ENCODE measurements around the gene RGS13. TPM values are rescaled to one million over a fixed set of nuclear protein-coding genes. Genes with fewer than 3 reads are reported as not detected.

The RGS13 gene
- total and polyA plus RNA-seq, 2 donors (not counting 3 experiments of a cell fraction or from before 2014, with no cell fraction given) = not detected

- DNase-seq (ENCODE audit: low read depth, low spot score) = no peak
- ChIA-PET CTCF (interaction anchor here (1.1 kb wide), 1 partner anchor 129 kb away, joined by 3 read pairs; no protein-coding TSS in a partner anchor), POLR2A (no interaction called here)
- no peak overlapping the region for H3K4me3 ChIP-seq (replicated peaks in 1 of 3; ENCODE audit: insufficient read depth in 1 of 3, low read depth in 1 of 3, low read length in 3 of 3)
- H4K20me1 ChIP-seq (replicated peaks; ENCODE audit: control insufficient read depth, extremely low read depth, insufficient read depth, low read length) = no peaks in the 10 kb centered on the region
- H3K9ac ChIP-seq (replicated peaks; ENCODE audit: extremely low read depth, insufficient read depth, low read length) = no peak overlapping the region
- H3K9me3 ChIP-seq (replicated peaks; ENCODE audit: control insufficient read depth, insufficient read depth, low read length) = no peaks in the 10 kb centered on the region
- no peaks in the 10 kb centered on the region for H3K27me3 ChIP-seq (ENCODE audit: control insufficient read depth in 2 of 2, insufficient read depth in 2 of 2, low read length in 2 of 2)
- no TSS peak for BruUV-seq (replicated peaks)
- H3K4me1 ChIP-seq (ENCODE audit: control insufficient read depth, extremely low read depth, insufficient read depth, low read length) = peaks cover 3% of the 10 kb centered on the region
- no peaks in the 10 kb centered on the region for H3K9me1 ChIP-seq (replicated peaks; ENCODE audit: control insufficient read depth, extremely low read depth, insufficient read depth, low read length)
- dilution Hi-C loops (cut with MboI; ENCODE audit: extremely low pct_ligation_motif_present, low sequenced_read_pairs) = no loop called here
- no peaks in the 10 kb centered on the region for H3K79me2 ChIP-seq (ENCODE audit: control insufficient read depth, insufficient read depth, low read length)
- no peak overlapping the region for H2AFZ ChIP-seq (ENCODE audit: low read depth, low read length)
- H3K4me2 ChIP-seq (ENCODE audit: insufficient read depth, low read length) = no peak overlapping the region
- intact Hi-C loops (cut with micrococcal nuclease) = no loop called here
- no peaks in the 10 kb centered on the region for H3K36me3 ChIP-seq (ENCODE audit: control insufficient read depth in 2 of 2, extremely low read depth in 1 of 2, insufficient read depth in 2 of 2, low read length in 2 of 2)
- FAIRE-seq = no peak
- no peak for TF ChIP-seq FOS (IDR thresholded peaks at IDR 0.05; ENCODE audit: borderline replicate concordance, insufficient read depth, low read length)
- no peak overlapping the region for H3K27ac ChIP-seq (ENCODE audit: insufficient read depth, low read depth, low read length)
These were observed 33.2 kb upstream of the RGS13 start for GRCh38 chr1:192602757-192603156.

- DNase-seq (ENCODE audit: low read depth, low spot score) = no peak
- intact Hi-C loops (cut with micrococcal nuclease) = no loop called here
- no peaks in the 10 kb centered on the region for H3K27me3 ChIP-seq (ENCODE audit: control insufficient read depth in 2 of 2, insufficient read depth in 2 of 2, low read length in 2 of 2)
- H3K9me1 ChIP-seq (replicated peaks; ENCODE audit: control insufficient read depth, extremely low read depth, insufficient read depth, low read length) = no peaks in the 10 kb centered on the region
- no peak for FAIRE-seq
- TF ChIP-seq EZH2 (IDR thresholded peaks at IDR 0.05; ENCODE audit: borderline replicate concordance, low read depth, low read length, severe bottlenecking) (no peak), JUN (IDR thresholded peaks at IDR 0.05; ENCODE audit: borderline replicate concordance, insufficient read depth, insufficient read length, low read depth) (no peak), POLR2AphosphoS5 (IDR thresholded peaks at IDR 0.05; ENCODE audit: insufficient read depth, low read depth, low read length) (no peak), MYC (IDR thresholded peaks at IDR 0.05; ENCODE audit: low read depth, low read length) (no peak), MAX (IDR thresholded peaks at IDR 0.05; ENCODE audit: insufficient read depth, insufficient read length) (no peak), FOS (IDR thresholded peaks at IDR 0.05; ENCODE audit: borderline replicate concordance, insufficient read depth, low read length) (no peak), CTCF (IDR thresholded peaks at IDR 0.05; ENCODE audit: extremely low read depth in 1 of 2, insufficient read depth in 1 of 2, low read depth in 1 of 2, low read length in 2 of 2) (no peak), POLR2A (IDR thresholded peaks at IDR 0.05; ENCODE audit: low read depth, low read length) (no peak), GATA2 (IDR thresholded peaks at IDR 0.05; ENCODE audit: insufficient read depth, insufficient read length, low read depth, low read length) (no peak)
- H3K4me1 ChIP-seq (ENCODE audit: control insufficient read depth, extremely low read depth, insufficient read depth, low read length) = peaks cover 3% of the 10 kb centered on the region
- H3K4me3 ChIP-seq (replicated peaks in 1 of 3; ENCODE audit: insufficient read depth in 1 of 3, low read depth in 1 of 3, low read length in 3 of 3) = no peak overlapping the region
- H4K20me1 ChIP-seq (replicated peaks; ENCODE audit: control insufficient read depth, extremely low read depth, insufficient read depth, low read length) = no peaks in the 10 kb centered on the region
- H3K79me2 ChIP-seq (ENCODE audit: control insufficient read depth, insufficient read depth, low read length) = no peaks in the 10 kb centered on the region
- H3K9me3 ChIP-seq (replicated peaks; ENCODE audit: control insufficient read depth, insufficient read depth, low read length) = no peaks in the 10 kb centered on the region
- H3K27ac ChIP-seq (ENCODE audit: insufficient read depth, low read depth, low read length) = no peak overlapping the region
- H2AFZ ChIP-seq (ENCODE audit: low read depth, low read length) = no peak overlapping the region
- no peak overlapping the region for H3K4me2 ChIP-seq (ENCODE audit: insufficient read depth, low read length)
- no TSS peak for BruUV-seq (replicated peaks)
- dilution Hi-C loops (cut with MboI; ENCODE audit: extremely low pct_ligation_motif_present, low sequenced_read_pairs) = no loop called here
- POLR2A ChIA-PET = no interaction called here
- CTCF ChIA-PET = interaction anchor here (1.1 kb wide), 1 partner anchor 129 kb away, joined by 3 read pairs; no protein-coding TSS in a partner anchor
- no peaks in the 10 kb centered on the region for H3K36me3 ChIP-seq (ENCODE audit: control insufficient read depth in 2 of 2, extremely low read depth in 1 of 2, insufficient read depth in 2 of 2, low read length in 2 of 2)
- H3K9ac ChIP-seq (replicated peaks; ENCODE audit: extremely low read depth, insufficient read depth, low read length) = no peak overlapping the region
These were observed 32.6 kb upstream of the RGS13 start for GRCh38 chr1:192603218-192603787.

All from endothelial cell of umbilical vein (primary cell).